Thyroid gland (tissue), 4 donors: ENCODE measurements around the gene NRG3. TPM values are rescaled to one million over a fixed set of nuclear protein-coding genes. Genes with fewer than 3 reads are reported as not detected.

ENCODE experiments used
- DNase-seq, 2 donors: peaks; one replicate each; pipeline ENCODE4 v3.0.0-alpha.2; 2019
- H3K27ac ChIP-seq, 3 donors: fragments of 200-600 bp; sonication (generic); 1 replicate in 2 of 3; 2 replicates in 1 of 3; pipeline ENCODE4 v1.5.1; 2016 to 2019; ENCODE audit warnings: mild to moderate bottlenecking in 1 of 3, moderate library complexity in 1 of 3
- H3K27me3 ChIP-seq: fragments of 200-600 bp; sonication (generic); one replicate; pipeline ENCODE4 v1.5.1; 2019
- H3K36me3 ChIP-seq, 2 donors: fragments of 200-600 bp; sonication (generic); one replicate each; pipeline ENCODE4 v1.5.1; 2016 to 2019
- H3K4me1 ChIP-seq, 2 donors: fragments of 200-600 bp; sonication (generic); one replicate each; pipeline ENCODE4 v1.5.1; 2017 to 2019
- H3K4me3 ChIP-seq, 3 donors: fragments of 200-600 bp; sonication (generic); replicated peaks in 1 of 3; 1 replicate in 2 of 3; 2 replicates in 1 of 3; pipeline ENCODE4 v1.5.1; 2016; ENCODE audit warnings: mild to moderate bottlenecking in 1 of 3
- H3K9me3 ChIP-seq: fragments of 200-600 bp; sonication (generic); one replicate; pipeline ENCODE4 v1.5.1; 2017
- CTCF ChIP-seq, 6 experiments: fragments of 200-600 bp in 3 of 6; fragments of 450-650 bp in 3 of 6; sonication (generic) in 3 of 6; IDR thresholded peaks; one replicate each; pipeline ENCODE4 v1.5.1; 2016 to 2019; ENCODE audit warnings: antibody characterized with exemption in 6 of 6, mild to moderate bottlenecking in 2 of 6, inconsistent platforms in 1 of 6, moderate library complexity in 1 of 6
- POLR2A ChIP-seq, 2 donors: fragments of 450-650 bp; IDR thresholded peaks; one replicate each; pipeline ENCODE4 v1.6.1; 2017; ENCODE audit warnings: antibody characterized with exemption in 2 of 2, mild to moderate bottlenecking in 2 of 2, moderate library complexity in 1 of 2
- WGBS, 2 donors: methylation state at CpG; one replicate each; pipeline ENCODE4 v1.1.5; 2017; 5-methylcytosine and 5-hydroxymethylcytosine counted together
- intact Hi-C: fragments of 100-400 bp; cut with DNase I; formaldehyde crosslinking; loops from one replicate; pipeline ENCODE4 v1.15.1; 2023
- total RNA-seq, 4 donors: library from RNA; depleted of rRNA; stranded (reverse); fragments of >200 nt; gene quantifications; one replicate each; pipeline ENCODE4 v1.2.3, GENCODE V29; 2016

NRG3 gene
- total RNA-seq, 4 donors from 2014 or later, result 0.67 to 1.8 (median 1.3) TPM

- H3K9me3 ChIP-seq, result no peaks in the 10 kb centered on the region
- no peak for DNase-seq
- H3K4me3 ChIP-seq, result no peak overlapping the region
- H3K27me3 ChIP-seq, result no peaks in the 10 kb centered on the region
- WGBS, 2 donors, result 72 to 87% methylated on average over 4 of the region's 4 CpGs
- no peaks in the 10 kb centered on the region for H3K36me3 ChIP-seq
- H3K27ac ChIP-seq, result no peak overlapping the region
- no peak for TF ChIP-seq POLR2A (IDR thresholded peaks at IDR 0.05)
- no peak for TF ChIP-seq CTCF (IDR thresholded peaks at IDR 0.05)
- H3K4me1 ChIP-seq, result no peaks in the 10 kb centered on the region
- intact Hi-C loops, result no loop called here
Measured at GRCh38 chr10:82245906-82246560, 371.0 kb downstream of the NRG3 start.

- Histone ChIP-seq H3K27me3 (no peaks in the 10 kb centered on the region), H3K27ac (no peak overlapping the region), H3K4me3 (no peak overlapping the region), H3K36me3 (no peaks in the 10 kb centered on the region), H3K4me1 (no peaks in the 10 kb centered on the region), H3K9me3 (no peaks in the 10 kb centered on the region)
- intact Hi-C loops, result no loop called here
- no peak for DNase-seq
- TF ChIP-seq POLR2A (IDR thresholded peaks at IDR 0.05) (no peak), CTCF (IDR thresholded peaks at IDR 0.05) (no peak)
- 71 to 81% methylated on average over 1 of the region's 1 CpG for WGBS, 2 donors
Measured at GRCh38 chr10:82249141-82249540, 374.1 kb downstream of the NRG3 start.

GRCh38 chr10:82251222-82251906 lies 376.4 kb downstream of the NRG3 start:
- DNase-seq, result no peak
- no peaks in the 10 kb centered on the region for H3K27me3 ChIP-seq
- intact Hi-C loops, result no loop called here
- TF ChIP-seq CTCF (IDR thresholded peaks at IDR 0.05) (no peak), POLR2A (IDR thresholded peaks at IDR 0.05) (no peak)
- H3K27ac ChIP-seq, result no peak overlapping the region
- WGBS, 2 donors, result 73 to 77% methylated on average over 8 of the region's 8 CpGs
- H3K36me3 ChIP-seq, result no peaks in the 10 kb centered on the region
- H3K4me1 ChIP-seq, result no peaks in the 10 kb centered on the region
- H3K4me3 ChIP-seq, result no peak overlapping the region
- no peaks in the 10 kb centered on the region for H3K9me3 ChIP-seq

GRCh38 chr10:82252081-82252480 lies 377.1 kb downstream of the NRG3 start:
- no peak overlapping the region for H3K27ac ChIP-seq
- H3K4me3 ChIP-seq, result no peak overlapping the region
- no peaks in the 10 kb centered on the region for H3K4me1 ChIP-seq
- H3K36me3 ChIP-seq, result no peaks in the 10 kb centered on the region
- H3K9me3 ChIP-seq, result no peaks in the 10 kb centered on the region
- intact Hi-C loops, result no loop called here
- whole genome bisulfite sequencing, 2 donors, result 66 to 79% methylated on average over 1 of the region's 1 CpG
- no peak for DNase-seq
- TF ChIP-seq POLR2A (IDR thresholded peaks at IDR 0.05) (no peak), CTCF (IDR thresholded peaks at IDR 0.05) (no peak)
- H3K27me3 ChIP-seq, result no peaks in the 10 kb centered on the region

- intact Hi-C loops, result no loop called here
- Histone ChIP-seq H3K36me3 (no peaks in the 10 kb centered on the region), H3K9me3 (no peaks in the 10 kb centered on the region), H3K27me3 (no peaks in the 10 kb centered on the region), H3K4me1 (no peaks in the 10 kb centered on the region), H3K4me3 (no peak overlapping the region), H3K27ac (no peak overlapping the region)
- no peak for DNase-seq
- 92 to 93% methylated on average over 1 of the region's 1 CpG for WGBS, 2 donors
- TF ChIP-seq POLR2A (IDR thresholded peaks at IDR 0.05) (no peak), CTCF (IDR thresholded peaks at IDR 0.05) (no peak)
Measured at GRCh38 chr10:82254237-82254636, 379.2 kb downstream of the NRG3 start.
